ENCODE results near the gene PLCD3. TPM values are rescaled to one million over a fixed set of nuclear protein-coding genes. Genes with fewer than 3 reads are reported as not detected.

Gene PLCD3
- total RNA-seq, result 100 to 1,000 TPM in 3 of 4 donors, 10 to 100 TPM in 1; 94.2 to 164 (median 138) TPM
- 100 TPM for polyA plus RNA-seq
- long read RNA-seq, donor 1, full-length matches to known transcripts, result 83 of 147 reads
- long read RNA-seq, donor 1, partial matches to known transcripts, result 39 of 147 reads
- long read RNA-seq, donor 1, other reads (novel, unspliced or antisense), result 25 of 147 reads
- long read RNA-seq, donor 2, full-length matches to known transcripts, result 139 of 194 reads
- long read RNA-seq, donor 2, partial matches to known transcripts, result 26 of 194 reads
- long read RNA-seq, donor 2, other reads (novel, unspliced or antisense), result 29 of 194 reads
- long read RNA-seq, donor 3, full-length matches to known transcripts, result 45 of 136 reads
- long read RNA-seq, donor 3, partial matches to known transcripts, result 77 of 136 reads
- long read RNA-seq, donor 3, other reads (novel, unspliced or antisense), result 14 of 136 reads
- long read RNA-seq, donor 4, full-length matches to known transcripts, result 96 of 128 reads
- long read RNA-seq, donor 4, partial matches to known transcripts, result 17 of 128 reads
- long read RNA-seq, donor 4, other reads (novel, unspliced or antisense), result 15 of 128 reads

- under 1% methylated on average over 36 of the region's 36 CpGs for WGBS
- DNase-seq (no peak), ATAC-seq (no peak)
- Histone ChIP-seq H3K27ac (ENCODE audit: low read length) (peak within 1 kb of the TSS; percentile 53), H3K4me3 (ENCODE audit: low read length) (peak within 1 kb of the TSS; percentile 94), H3K4me1 (ENCODE audit: control insufficient read depth, insufficient read depth, low read length) (peaks cover 6% of the 10 kb centered on the region), H3K9me3 (ENCODE audit: control insufficient read depth, low read length) (no peaks in the 10 kb centered on the region), H3K27me3 (ENCODE audit: control insufficient read depth, insufficient read depth) (no peaks in the 10 kb centered on the region)
- intact Hi-C loops (cut with DNase I), result loop anchor here in 3 of 4 donors (5.0 kb wide), 1 partner anchor 35 kb away; no protein-coding TSS in a partner anchor
Observed at GRCh38 chr17:45132320-45132571, at the start of gene PLCD3. PLCD3 (minus strand) TSS chr17:45132515; CDS start chr17:45132410, 105 bp downstream.

- H3K4me3 ChIP-seq (ENCODE audit: low read length), result no peak overlapping the region
- no peaks in the 10 kb centered on the region for H3K27me3 ChIP-seq (ENCODE audit: control insufficient read depth, insufficient read depth)
- ATAC-seq, result no peak
- intact Hi-C loops (cut with DNase I), result no loop called here
- no peak overlapping the region for H3K27ac ChIP-seq (ENCODE audit: low read length)
- no peaks in the 10 kb centered on the region for H3K4me1 ChIP-seq (ENCODE audit: control insufficient read depth, insufficient read depth, low read length)
- WGBS, result 73% methylated on average over 7 of the region's 7 CpGs
- DNase-seq, result peak in 1 of 3 donors; percentile 9
- no peaks in the 10 kb centered on the region for H3K9me3 ChIP-seq (ENCODE audit: control insufficient read depth, low read length)
Observed at GRCh38 chr17:45177563-45177962, 45.2 kb upstream of the PLCD3 start.

DNA sequence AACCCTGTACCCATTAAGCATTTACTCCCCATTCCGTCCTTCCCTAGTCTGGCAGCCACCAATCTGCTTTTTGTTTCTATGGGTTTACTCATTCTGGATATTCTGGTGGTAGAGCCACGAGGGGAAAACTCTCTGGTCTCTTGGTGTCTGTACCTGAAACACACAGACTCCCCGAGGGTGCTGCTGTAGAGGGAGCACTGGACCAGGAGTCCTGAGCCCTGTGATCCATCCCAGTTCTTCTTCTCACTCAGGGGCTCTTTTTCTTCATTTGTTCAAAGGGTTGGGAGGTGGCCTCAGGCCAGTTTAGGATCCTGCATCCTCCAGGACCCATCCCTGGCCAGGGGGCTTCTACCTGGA is 43.4 kb upstream of the PLCD3 start:
- Histone ChIP-seq H3K4me3 (ENCODE audit: low read length) (no peak overlapping the region), H3K27ac (ENCODE audit: low read length) (no peak overlapping the region), H3K9me3 (ENCODE audit: control insufficient read depth, low read length) (no peaks in the 10 kb centered on the region), H3K27me3 (ENCODE audit: control insufficient read depth, insufficient read depth) (no peaks in the 10 kb centered on the region), H3K4me1 (ENCODE audit: control insufficient read depth, insufficient read depth, low read length) (peaks cover 10% of the 10 kb centered on the region)
- intact Hi-C loops (cut with DNase I), result no loop called here
- 71% methylated on average over 3 of the region's 3 CpGs for WGBS
- no peak for ATAC-seq
- peak in 1 of 3 donors; percentile 17 for DNase-seq

DNA sequence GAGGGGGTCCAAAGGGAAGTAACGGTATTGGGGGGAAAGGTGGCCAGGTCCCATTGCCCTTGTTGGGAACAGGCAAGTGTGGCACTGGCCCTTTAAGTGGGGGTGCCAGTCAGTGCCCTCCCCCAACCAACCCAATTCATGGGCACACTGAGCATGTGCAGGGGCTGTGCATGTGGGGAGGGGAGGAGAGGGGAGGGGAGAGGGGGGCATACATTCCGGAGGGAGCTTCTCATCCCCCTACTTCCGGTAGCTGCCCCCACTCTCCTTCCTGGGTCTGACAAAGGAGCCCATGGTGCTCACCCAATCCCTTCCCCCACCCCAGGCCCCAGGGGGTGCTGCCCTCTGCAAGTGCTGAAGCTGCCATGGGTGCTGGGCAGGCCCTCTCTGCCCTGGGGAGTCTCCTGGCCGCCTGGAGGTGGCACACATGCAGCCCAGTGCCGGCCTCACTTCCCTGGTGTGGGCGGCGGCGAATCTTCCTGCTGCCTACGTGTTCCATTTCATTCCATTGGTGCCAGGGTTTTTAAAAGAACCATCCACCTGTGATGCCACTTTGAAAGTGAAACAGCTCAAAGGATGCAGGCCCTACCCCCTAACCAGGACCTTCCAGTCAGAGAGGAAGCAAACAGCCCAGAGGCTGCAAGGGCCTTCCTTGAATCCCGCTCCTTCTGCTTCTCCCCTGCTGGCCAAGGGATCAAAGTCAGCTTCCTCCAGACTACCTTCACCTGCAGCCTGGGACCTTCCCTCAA is 40.4 kb upstream of the PLCD3 start:
- Histone ChIP-seq H3K9me3 (ENCODE audit: control insufficient read depth, low read length) (no peaks in the 10 kb centered on the region), H3K27ac (ENCODE audit: low read length) (peak overlapping the region; percentile 92), H3K4me3 (ENCODE audit: low read length) (no peak overlapping the region), H3K27me3 (ENCODE audit: control insufficient read depth, insufficient read depth) (no peaks in the 10 kb centered on the region), H3K4me1 (ENCODE audit: control insufficient read depth, insufficient read depth, low read length) (peaks cover 14% of the 10 kb centered on the region)
- intact Hi-C loops (cut with DNase I), result no loop called here
- 40% methylated on average over 10 of the region's 10 CpGs for WGBS
- ATAC-seq (peak; percentile 64 to 75), DNase-seq (peak; percentile 51 to 82 (median 82))

DNA sequence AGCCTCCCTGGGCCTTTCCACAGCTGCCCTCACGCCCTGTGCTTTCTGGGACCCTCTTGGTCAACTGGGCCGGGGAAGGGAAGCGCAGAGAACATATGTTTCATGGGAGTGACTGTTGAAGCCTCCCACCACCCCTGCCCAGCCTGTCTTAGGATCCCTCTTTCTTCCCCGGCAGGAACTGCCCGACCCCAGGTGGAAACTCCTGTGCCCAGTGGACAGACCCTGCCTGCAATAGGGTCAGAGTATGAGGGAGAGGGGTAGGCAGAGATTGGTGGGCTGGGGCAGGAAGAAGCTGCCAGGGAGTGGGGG is 39.9 kb upstream of the PLCD3 start:
- 58% methylated on average over 5 of the region's 5 CpGs for WGBS
- intact Hi-C loops (cut with DNase I), result no loop called here
- H3K27ac ChIP-seq (ENCODE audit: low read length), result peak overlapping the region; percentile 92
- ATAC-seq (no peak), DNase-seq (no peak)
- no peaks in the 10 kb centered on the region for H3K9me3 ChIP-seq (ENCODE audit: control insufficient read depth, low read length)
- H3K4me3 ChIP-seq (ENCODE audit: low read length), result no peak overlapping the region
- H3K27me3 ChIP-seq (ENCODE audit: control insufficient read depth, insufficient read depth), result no peaks in the 10 kb centered on the region
- peaks cover 14% of the 10 kb centered on the region for H3K4me1 ChIP-seq (ENCODE audit: control insufficient read depth, insufficient read depth, low read length)

DNA sequence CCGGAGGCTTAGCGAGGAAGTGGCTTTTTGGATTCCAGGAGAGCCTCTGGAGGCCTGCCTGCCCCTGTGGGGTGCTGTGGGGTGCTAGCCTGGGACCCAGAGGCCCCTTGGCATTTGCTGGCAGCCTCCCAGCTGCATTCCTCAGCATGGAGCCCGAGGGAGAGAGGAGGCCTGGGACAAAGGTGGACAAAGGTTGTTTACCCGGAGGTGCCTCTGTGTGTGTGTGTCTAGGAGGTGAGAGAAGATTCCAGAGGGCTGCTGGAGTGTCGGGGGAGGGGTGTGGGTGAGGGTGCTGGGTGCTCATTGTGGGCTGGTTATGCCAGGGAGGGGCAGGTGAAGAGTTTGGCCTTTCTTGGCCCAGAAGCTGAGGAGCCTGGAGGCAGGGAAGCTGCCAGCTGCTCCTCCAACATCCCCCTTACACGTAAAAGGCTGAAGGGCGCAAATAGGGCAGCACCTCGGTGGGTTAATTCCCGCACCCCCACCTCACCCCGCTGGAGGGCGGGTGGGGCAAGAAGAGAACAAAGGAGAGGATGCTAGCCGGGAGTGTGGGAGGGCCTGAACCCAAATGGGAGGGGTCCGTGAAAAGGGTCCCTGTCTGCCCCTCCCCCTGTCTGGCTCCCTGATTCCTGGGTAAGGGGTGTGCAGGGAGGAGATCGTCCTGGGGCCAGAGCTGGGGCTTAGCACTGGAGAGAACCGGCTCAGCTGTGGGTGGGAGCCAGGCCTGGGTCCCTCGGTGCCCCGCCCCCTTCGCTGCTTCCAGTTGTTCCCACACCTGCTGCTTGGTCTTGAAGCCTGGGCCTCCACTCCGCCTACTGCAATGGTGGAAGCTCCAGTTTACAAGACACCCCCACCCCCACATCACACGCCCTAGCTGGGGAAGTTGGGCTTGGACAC is 39.3 kb upstream of the PLCD3 start:
- no peaks in the 10 kb centered on the region for H3K9me3 ChIP-seq (ENCODE audit: control insufficient read depth, low read length)
- peak; percentile 5 to 20 for ATAC-seq
- WGBS, result 38% methylated on average over 20 of the region's 20 CpGs
- peak; percentile 37 to 74 (median 72) for DNase-seq
- intact Hi-C loops (cut with DNase I), result no loop called here
- H3K27me3 ChIP-seq (ENCODE audit: control insufficient read depth, insufficient read depth), result no peaks in the 10 kb centered on the region
- H3K27ac ChIP-seq (ENCODE audit: low read length), result peak overlapping the region; percentile 92
- peaks cover 14% of the 10 kb centered on the region for H3K4me1 ChIP-seq (ENCODE audit: control insufficient read depth, insufficient read depth, low read length)
- H3K4me3 ChIP-seq (ENCODE audit: low read length), result no peak overlapping the region

- ATAC-seq, result peak; percentile 87 to 88
- 27% methylated on average over 5 of the region's 5 CpGs for WGBS
- no peaks in the 10 kb centered on the region for H3K27me3 ChIP-seq (ENCODE audit: control insufficient read depth, insufficient read depth)
- H3K4me1 ChIP-seq (ENCODE audit: control insufficient read depth, insufficient read depth, low read length), result peaks cover 14% of the 10 kb centered on the region
- H3K4me3 ChIP-seq (ENCODE audit: low read length), result no peak overlapping the region
- no peaks in the 10 kb centered on the region for H3K9me3 ChIP-seq (ENCODE audit: control insufficient read depth, low read length)
- H3K27ac ChIP-seq (ENCODE audit: low read length), result peak overlapping the region; percentile 92
- intact Hi-C loops (cut with DNase I), result no loop called here
- DNase-seq, result peak; percentile 78 to 88 (median 87)
Observed at GRCh38 chr17:45170931-45171337, 38.6 kb upstream of the PLCD3 start.

DNA sequence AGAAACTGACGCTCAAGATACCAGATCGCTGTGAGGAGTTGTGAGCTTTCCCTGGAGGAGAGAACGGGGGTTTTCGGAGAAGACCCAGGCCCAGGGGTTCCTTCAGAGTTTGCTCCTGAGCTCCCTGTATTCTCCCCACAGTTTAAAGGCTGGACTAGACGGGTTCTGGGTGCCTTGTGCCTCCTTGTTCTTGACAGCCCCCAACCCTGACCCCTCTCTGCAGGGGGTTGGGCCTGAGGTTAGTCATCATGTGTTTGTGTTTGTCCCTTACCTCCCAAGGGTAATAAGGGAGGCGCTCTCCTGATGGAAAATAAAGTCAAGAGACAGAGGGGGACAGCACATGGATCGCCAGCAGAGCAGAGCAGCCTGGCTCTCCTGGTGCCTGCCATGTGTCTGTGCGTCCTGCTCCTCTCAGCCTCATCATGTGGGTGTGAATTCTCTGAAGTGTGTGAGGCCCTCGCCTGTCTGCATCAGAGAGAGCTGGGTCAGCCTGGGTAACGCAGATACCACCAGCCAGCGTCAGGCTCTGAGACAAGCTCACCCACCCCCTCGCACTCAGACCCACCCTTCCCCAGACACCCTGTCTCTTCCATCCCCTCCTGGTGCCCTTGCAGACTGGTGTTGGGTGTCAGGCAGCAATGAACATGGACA is 38.1 kb upstream of the PLCD3 start:
- H3K4me3 ChIP-seq (ENCODE audit: low read length), result no peak overlapping the region
- intact Hi-C loops (cut with DNase I), result no loop called here
- H3K27me3 ChIP-seq (ENCODE audit: control insufficient read depth, insufficient read depth), result no peaks in the 10 kb centered on the region
- no peak for DNase-seq
- peaks cover 14% of the 10 kb centered on the region for H3K4me1 ChIP-seq (ENCODE audit: control insufficient read depth, insufficient read depth, low read length)
- peak overlapping the region; percentile 92 for H3K27ac ChIP-seq (ENCODE audit: low read length)
- WGBS, result 69% methylated on average over 12 of the region's 12 CpGs
- peak in 1 of 2 donors; percentile 34 for ATAC-seq
- no peaks in the 10 kb centered on the region for H3K9me3 ChIP-seq (ENCODE audit: control insufficient read depth, low read length)

DNA sequence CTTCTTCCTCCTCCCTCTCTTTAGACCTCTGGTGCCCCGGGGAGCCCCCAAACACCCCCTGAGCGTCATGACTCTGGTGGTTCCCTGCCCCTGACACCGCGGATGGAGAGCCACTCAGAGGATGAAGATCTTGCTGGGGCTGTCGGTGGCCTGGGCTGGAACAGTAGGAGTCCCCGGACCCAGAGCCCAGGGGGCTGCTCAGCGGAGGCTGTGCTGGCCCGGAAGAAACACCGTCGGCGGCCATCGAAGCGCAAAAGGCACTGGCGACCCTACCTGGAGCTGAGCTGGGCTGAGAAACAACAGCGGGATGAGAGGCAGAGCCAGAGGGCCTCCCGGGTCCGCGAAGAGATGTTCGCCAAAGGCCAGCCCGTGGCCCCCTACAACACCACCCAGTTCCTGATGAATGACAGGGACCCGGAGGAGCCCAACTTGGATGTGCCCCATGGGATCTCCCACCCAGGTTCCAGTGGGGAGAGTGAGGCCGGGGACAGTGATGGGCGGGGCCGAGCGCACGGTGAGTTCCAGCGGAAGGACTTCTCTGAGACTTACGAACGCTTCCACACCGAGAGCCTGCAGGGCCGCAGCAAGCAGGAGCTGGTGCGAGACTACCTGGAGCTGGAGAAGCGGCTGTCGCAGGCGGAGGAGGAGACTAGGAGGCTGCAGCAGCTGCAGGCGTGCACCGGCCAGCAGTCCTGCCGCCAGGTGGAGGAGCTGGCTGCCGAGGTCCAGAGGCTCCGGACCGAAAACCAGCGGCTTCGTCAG is 36.9 kb upstream of the PLCD3 start:
- no peaks in the 10 kb centered on the region for H3K27me3 ChIP-seq (ENCODE audit: control insufficient read depth, insufficient read depth)
- peaks cover 14% of the 10 kb centered on the region for H3K4me1 ChIP-seq (ENCODE audit: control insufficient read depth, insufficient read depth, low read length)
- H3K27ac ChIP-seq (ENCODE audit: low read length), result no peak overlapping the region
- DNase-seq, result no peak
- H3K9me3 ChIP-seq (ENCODE audit: control insufficient read depth, low read length), result no peaks in the 10 kb centered on the region
- no peak overlapping the region for H3K4me3 ChIP-seq (ENCODE audit: low read length)
- 95% methylated on average over 43 of the region's 43 CpGs for WGBS
- intact Hi-C loops (cut with DNase I), result no loop called here
- no peak for ATAC-seq

DNA sequence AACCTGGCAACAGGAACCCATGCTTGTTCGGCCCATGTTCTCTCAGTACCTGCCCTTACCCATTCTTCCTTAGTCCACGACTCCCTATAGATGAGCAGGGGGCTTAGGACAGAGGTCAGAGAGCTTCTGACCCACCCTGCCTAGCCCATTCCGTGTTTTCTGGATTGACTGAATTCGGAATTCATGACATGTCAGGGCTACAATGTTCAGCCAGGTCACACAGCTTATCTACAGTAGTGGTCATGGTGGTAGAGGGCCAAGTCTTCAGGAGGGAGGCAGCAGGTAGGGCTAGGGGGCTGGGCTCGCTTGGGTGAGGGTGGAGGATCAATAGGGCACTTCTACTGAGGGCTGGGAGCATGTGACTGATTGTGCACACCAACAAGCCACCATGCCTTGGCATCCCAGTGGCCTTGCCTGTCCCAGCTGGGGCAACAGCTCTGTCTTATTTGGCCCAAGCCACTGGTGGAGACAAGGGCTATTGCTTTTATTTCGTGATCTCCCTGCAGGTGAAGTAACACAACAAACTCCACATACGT is 32.5 kb upstream of the PLCD3 start:
- ATAC-seq (no peak), DNase-seq (no peak)
- WGBS, result 93% methylated on average over 7 of the region's 7 CpGs
- Histone ChIP-seq H3K27me3 (ENCODE audit: control insufficient read depth, insufficient read depth) (no peaks in the 10 kb centered on the region), H3K27ac (ENCODE audit: low read length) (no peak overlapping the region), H3K4me1 (ENCODE audit: control insufficient read depth, insufficient read depth, low read length) (peaks cover 6% of the 10 kb centered on the region), H3K9me3 (ENCODE audit: control insufficient read depth, low read length) (no peaks in the 10 kb centered on the region), H3K4me3 (ENCODE audit: low read length) (no peak overlapping the region)
- intact Hi-C loops (cut with DNase I), result no loop called here

All from right cardiac atrium (tissue), 5 donors.